ENCODE results near the gene SMYD5.
"Not testable (repeated sequence)": the region's sequence is repeated elsewhere in the genome, so short reads cannot be mapped to it uniquely, and the experiment has no call there.

The SMYD5 gene

DNA sequence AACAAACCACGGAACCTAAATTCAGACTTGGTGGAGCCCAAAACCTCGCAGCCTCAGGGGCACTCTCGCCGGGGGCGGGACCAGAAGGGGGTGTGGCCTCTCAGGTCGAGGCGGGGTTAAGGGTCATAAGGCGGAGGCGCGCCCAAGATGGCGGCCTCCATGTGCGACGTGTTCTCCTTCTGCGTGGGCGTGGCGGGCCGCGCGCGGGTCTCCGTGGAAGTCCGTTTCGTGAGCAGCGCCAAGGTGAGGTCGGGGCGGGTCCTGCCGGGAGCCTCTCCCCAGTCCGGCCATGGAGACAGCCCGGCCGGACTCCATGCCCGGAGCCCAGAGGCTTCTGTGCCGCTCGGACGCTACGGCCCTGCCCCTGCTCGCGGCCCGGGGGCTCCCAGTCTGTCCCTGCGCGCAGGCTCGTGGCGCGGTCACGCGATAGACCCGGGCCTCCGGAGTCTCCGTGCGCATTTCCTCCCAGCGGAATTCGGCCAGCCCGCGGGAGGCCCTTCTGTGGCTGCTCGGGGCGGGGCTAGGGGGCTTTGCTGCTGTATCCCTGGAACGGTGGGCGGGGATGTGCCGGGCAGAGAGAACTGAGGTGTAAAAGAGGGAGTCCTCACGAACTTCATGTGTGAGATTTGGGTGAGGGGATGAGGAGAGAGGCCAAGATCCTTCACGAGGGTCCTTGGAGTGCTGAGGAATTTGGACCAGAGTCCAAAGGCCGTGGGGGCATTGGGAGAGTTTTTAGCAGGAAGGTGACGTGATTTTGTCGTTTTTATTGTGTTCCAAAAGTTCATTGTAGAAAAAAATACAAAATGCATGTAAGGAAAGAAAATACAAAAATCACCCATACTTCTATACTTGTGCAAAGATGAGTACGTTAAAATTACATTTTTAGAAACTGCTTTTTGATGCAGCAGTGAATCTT, at the start of gene SMYD5:
SMYD5 (plus strand) TSS at position 126 of the 916 bp plus-strand sequence; CDS start at position 148, 22 bp downstream.
- DNase-seq (ENCODE audit: low read depth), result no peak
- H3K4me3 ChIP-seq (ENCODE audit: low read length), result peak within 1 kb of the TSS; percentile 84
- TF ChIP-seq CTCF (conservative IDR thresholded peaks at IDR 0.05; ENCODE audit: low read depth, low read length), result no peak

DNA sequence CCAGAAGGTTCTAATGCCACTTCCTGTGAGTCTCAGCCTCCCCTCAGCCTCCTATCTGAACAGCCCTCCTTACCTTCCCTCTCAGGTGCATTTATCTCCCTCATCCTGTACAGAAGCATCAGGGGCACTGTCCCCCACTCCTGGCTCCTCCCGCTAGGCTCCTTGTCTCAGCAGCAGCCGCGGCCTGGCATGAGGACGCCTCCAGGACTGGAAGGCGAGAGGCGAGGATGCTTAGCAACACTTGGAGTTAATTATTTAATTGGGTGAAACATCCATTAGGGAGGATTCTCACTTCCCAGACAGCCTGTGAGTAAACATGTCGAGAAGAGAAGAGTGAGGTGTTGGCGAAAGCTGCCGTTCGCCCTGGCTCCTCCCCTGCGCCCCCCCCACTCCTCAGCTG, 48.1 kb upstream of the SMYD5 start:
- not testable (repeated sequence) for H3K4me3 ChIP-seq (ENCODE audit: low read length); DNase-seq (ENCODE audit: low read depth)

DNA sequence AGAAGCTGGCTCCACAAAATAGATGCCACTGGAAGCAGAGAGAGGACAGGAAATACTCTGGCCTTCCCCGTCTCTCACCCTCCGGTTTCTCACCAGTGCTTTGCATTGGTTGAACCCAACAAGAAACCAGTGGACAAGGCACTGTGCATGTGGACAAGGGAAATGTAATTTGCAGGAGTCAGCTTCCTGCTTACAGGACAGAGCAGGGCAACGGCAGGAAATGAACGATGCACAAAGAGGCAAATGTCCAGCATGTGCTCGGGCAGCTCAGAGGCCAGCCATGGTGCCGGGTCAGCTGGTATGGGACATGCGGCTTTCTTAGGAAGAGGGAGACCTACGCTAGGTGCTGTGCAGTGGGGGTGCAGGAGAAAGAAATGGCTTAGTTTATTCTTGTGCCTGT, 47.2 kb upstream of the SMYD5 start:
- not testable (repeated sequence) for H3K4me3 ChIP-seq (ENCODE audit: low read length); DNase-seq (ENCODE audit: low read depth)

DNA sequence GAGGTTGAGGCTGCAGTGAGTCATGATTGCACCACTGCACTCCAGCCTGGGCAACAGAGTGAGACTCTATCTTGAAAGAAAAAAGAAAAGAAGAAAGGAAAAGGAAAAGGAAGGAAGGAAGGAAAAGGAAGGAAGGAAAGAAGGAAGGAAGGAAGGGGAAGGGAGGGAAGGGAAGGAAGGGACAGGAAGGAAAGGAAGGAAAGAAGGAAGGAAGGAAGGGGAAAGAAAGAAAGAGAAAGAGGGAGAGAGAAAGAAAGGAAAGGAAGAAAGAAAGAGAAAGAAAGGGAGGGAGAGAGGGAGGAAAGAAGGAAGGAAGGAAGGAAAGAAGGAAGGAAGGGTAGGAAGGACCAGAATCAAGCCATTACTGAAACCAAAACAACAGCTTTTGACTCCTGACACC, 45.7 kb upstream of the SMYD5 start:
- not testable (repeated sequence) for DNase-seq (ENCODE audit: low read depth); H3K4me3 ChIP-seq (ENCODE audit: low read length)

DNA sequence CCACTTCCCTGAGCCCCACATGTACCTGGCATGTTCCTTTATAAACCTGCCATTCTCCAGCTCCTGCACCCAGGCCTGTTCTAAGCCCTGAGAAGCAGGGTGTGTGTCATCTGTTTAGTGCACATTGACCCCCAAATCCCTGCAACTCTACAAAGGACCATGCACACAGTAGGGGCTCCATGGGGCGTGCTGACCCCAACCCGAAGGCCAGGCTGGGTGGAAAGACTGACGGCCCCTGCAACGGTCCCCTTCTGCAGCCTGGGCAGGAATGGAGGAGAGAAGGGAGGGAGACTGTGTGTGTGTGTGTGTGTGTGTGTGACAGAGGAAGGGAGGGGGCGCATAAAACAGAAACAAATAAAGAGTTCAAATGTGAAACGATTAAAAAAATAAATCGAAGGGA, 43.7 kb upstream of the SMYD5 start:
- not testable (repeated sequence) for H3K4me3 ChIP-seq (ENCODE audit: low read length); DNase-seq (ENCODE audit: low read depth)

DNA sequence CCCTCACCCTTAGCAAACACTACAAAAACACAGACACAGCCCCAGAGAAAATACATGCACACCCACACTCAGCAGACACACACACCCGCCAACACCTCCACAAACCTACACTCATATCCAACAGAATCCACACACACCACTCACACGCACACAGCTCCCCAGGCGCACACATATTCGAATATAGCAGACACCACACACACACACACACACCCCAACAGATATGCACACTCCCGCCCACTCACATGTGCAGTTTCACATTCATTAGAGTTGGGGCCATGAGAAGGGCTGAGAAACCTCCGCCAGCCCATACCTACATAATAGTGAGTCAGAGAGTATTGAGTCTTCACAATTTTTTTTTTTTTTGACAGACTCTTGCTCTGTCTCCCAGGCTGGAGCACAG, 41.1 kb upstream of the SMYD5 start:
- no peak for DNase-seq (ENCODE audit: low read depth)
- H3K4me3 ChIP-seq (ENCODE audit: low read length), result no peak overlapping the region
- no peak for TF ChIP-seq CTCF (conservative IDR thresholded peaks at IDR 0.05; ENCODE audit: low read depth, low read length)

DNA sequence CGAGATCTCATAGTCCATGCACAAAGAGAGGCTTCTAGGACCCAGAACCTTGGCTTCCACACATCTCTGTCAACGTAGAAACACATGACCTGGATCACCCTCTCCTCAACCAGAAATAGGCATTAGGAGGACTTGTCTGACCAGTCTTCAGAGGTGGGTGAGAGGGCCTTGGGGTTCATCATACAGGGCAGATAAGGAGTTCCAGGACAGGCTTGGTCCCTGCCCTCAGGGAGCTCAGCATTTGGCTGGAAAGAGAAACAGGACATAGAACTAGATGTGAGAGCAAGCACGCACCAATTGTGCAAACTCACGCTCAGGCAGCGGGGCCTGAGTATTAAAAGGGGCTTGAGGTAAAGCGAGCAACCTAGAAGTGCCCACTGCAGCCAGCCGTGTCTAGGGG, 40.3 kb upstream of the SMYD5 start:
- no peak for TF ChIP-seq CTCF (conservative IDR thresholded peaks at IDR 0.05; ENCODE audit: low read depth, low read length)
- DNase-seq (ENCODE audit: low read depth), result no peak
- no peak overlapping the region for H3K4me3 ChIP-seq (ENCODE audit: low read length)

DNA sequence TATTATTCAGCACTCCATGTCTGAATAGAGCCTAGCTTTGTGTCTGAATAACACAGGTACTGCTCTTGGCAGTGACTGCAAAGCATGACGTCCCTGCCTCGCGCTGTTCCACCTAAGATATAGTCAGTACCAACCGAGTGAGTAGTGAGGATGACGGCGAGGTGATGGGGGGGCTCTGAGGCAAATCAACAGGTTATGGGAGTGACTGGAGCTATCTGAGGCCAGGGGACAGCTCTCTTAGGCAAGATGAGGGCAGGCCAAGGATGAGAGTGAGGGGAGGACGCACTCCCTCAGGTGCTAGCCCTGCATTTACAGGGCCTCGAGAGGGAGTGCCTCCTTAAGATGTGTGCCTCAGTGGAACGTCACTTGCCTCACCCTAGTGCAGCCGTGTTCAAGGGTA, 39.8 kb upstream of the SMYD5 start:
- no peak overlapping the region for H3K4me3 ChIP-seq (ENCODE audit: low read length)
- no peak for DNase-seq (ENCODE audit: low read depth)
- TF ChIP-seq CTCF (conservative IDR thresholded peaks at IDR 0.05; ENCODE audit: low read depth, low read length), result no peak

DNA sequence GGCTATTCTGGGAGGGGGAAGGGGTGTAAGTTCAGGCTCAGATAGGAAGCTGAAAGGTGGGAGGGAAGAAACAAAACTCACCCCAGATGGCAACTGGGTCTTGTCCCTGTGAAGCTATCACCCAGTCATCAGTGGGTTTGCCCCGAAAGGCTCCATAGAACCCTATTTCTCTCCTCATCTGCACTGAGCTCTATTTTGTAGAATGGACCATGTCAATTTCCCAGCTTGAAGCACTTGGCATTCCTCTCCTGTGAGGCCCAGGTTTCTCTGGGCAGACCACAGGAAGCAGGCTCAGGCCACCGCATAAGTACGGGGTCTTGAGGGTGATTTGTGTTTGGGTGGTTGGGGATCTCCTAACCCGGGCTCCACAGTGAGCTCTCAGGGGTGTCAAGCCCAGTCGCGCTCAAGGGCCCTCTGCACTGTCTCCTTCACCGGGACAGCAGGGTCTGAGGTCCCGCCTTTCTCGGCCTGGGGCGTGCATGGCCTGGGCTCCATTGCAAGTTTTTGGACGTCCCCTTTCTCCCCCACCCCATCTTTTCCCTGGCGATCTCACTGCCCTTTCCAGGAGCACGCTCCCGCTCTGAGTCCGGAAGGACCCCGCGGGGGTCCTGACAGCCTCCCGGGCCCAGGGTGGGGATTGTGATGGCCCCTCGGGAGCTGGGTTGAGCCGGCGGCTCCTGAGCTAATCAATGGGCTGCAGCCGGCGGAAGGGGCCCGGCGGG, 38.9 kb upstream of the SMYD5 start:
- peak overlapping the region; percentile 25 for H3K4me3 ChIP-seq (ENCODE audit: low read length)
- no peak for TF ChIP-seq CTCF (conservative IDR thresholded peaks at IDR 0.05; ENCODE audit: low read depth, low read length)
- DNase-seq (ENCODE audit: low read depth), result no peak

Data from retinal pigment epithelial cell (primary cell).